ENCODE results near the gene KIF19.

- TF ChIP-seq, protein P1, sequence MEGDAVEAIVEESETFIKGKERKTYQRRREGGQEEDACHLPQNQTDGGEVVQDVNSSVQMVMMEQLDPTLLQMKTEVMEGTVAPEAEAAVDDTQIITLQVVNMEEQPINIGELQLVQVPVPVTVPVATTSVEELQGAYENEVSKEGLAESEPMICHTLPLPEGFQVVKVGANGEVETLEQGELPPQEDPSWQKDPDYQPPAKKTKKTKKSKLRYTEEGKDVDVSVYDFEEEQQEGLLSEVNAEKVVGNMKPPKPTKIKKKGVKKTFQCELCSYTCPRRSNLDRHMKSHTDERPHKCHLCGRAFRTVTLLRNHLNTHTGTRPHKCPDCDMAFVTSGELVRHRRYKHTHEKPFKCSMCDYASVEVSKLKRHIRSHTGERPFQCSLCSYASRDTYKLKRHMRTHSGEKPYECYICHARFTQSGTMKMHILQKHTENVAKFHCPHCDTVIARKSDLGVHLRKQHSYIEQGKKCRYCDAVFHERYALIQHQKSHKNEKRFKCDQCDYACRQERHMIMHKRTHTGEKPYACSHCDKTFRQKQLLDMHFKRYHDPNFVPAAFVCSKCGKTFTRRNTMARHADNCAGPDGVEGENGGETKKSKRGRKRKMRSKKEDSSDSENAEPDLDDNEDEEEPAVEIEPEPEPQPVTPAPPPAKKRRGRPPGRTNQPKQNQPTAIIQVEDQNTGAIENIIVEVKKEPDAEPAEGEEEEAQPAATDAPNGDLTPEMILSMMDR (IDR thresholded peaks at IDR 0.05) = no peak
- no peak for TF ChIP-seq EP300 (IDR thresholded peaks at IDR 0.05)
- TF ChIP-seq POLR2A (IDR thresholded peaks at IDR 0.05) = no peak
Observed at GRCh38 chr17:74317071-74317470, 9.0 kb upstream of the KIF19 start.
